Subcutaneous abdominal adipose tissue (tissue), 5 donors: ENCODE results near the gene CCNY.

Experiments used
- H3K27ac ChIP-seq: one replicate; pipeline ENCODE4 v1.7.0; 2013; ENCODE audit warnings: low read depth, mild to moderate bottlenecking, inconsistent platforms, low read length, moderate library complexity
- H3K27me3 ChIP-seq, 5 donors: one replicate each; pipeline ENCODE4 v1.7.0; 2013; ENCODE audit warnings: low read length in 5 of 5, inconsistent platforms in 1 of 5; ENCODE audit not compliant: control insufficient read depth in 5 of 5, insufficient read depth in 4 of 5
- H3K36me3 ChIP-seq, 5 donors: one replicate each; pipeline ENCODE4 v1.7.0; 2013; ENCODE audit warnings: low read length in 5 of 5; ENCODE audit not compliant: control insufficient read depth in 5 of 5, insufficient read depth in 5 of 5
- H3K4me1 ChIP-seq, 5 donors: one replicate each; pipeline ENCODE4 v1.7.0; 2013; ENCODE audit warnings: low read length in 5 of 5, mild to moderate bottlenecking in 3 of 5, moderate library complexity in 1 of 5; ENCODE audit not compliant: control insufficient read depth in 5 of 5, insufficient read depth in 5 of 5
- H3K4me3 ChIP-seq, 5 donors: one replicate each; pipeline ENCODE4 v1.7.0; 2013; ENCODE audit warnings: low read length in 5 of 5, low read depth in 1 of 5
- H3K9ac ChIP-seq, 5 donors: one replicate each; pipeline ENCODE4 v1.7.0; 2013; ENCODE audit warnings: low read length in 5 of 5, mild to moderate bottlenecking in 4 of 5, moderate library complexity in 3 of 5
- H3K9me3 ChIP-seq, 5 donors: one replicate each; pipeline ENCODE4 v1.7.0; 2013; ENCODE audit warnings: low read length in 5 of 5; ENCODE audit not compliant: control insufficient read depth in 5 of 5
- donor health status: healthy.
- donor health status: healthy.
- donor health status: healthy.
- donor health status: healthy.
- donor health status: healthy.

CCNY gene

GRCh38 chr10:35555962-35556930 is 219.9 kb downstream of the CCNY start:
- H3K9ac ChIP-seq, result no peak overlapping the region

GRCh38 chr10:35558276-35558675 is 222.0 kb downstream of the CCNY start:
- H3K36me3 ChIP-seq, result peaks cover 5 to 31% (median 24%) of the 10 kb centered on the region in 5 donors
- H3K4me1 ChIP-seq, result peaks cover 0 to 2% (median 0%) of the 10 kb centered on the region in 5 donors
- no peak overlapping the region for H3K9ac ChIP-seq
- H3K9me3 ChIP-seq, result no peaks in the 10 kb centered on the region
- no peak overlapping the region for H3K4me3 ChIP-seq
- H3K27ac ChIP-seq, result no peak overlapping the region
- no peaks in the 10 kb centered on the region for H3K27me3 ChIP-seq

More at GRCh38 chr10:35555962-35556930, 219.9 kb downstream of the CCNY start:
- Histone ChIP-seq H3K9me3 (no peaks in the 10 kb centered on the region), H3K4me1 (no peaks in the 10 kb centered on the region), H3K27ac (no peak overlapping the region), H3K27me3 (no peaks in the 10 kb centered on the region), H3K36me3 (peaks cover 6 to 35% (median 27%) of the 10 kb centered on the region in 5 donors), H3K4me3 (no peak overlapping the region)

DNA sequence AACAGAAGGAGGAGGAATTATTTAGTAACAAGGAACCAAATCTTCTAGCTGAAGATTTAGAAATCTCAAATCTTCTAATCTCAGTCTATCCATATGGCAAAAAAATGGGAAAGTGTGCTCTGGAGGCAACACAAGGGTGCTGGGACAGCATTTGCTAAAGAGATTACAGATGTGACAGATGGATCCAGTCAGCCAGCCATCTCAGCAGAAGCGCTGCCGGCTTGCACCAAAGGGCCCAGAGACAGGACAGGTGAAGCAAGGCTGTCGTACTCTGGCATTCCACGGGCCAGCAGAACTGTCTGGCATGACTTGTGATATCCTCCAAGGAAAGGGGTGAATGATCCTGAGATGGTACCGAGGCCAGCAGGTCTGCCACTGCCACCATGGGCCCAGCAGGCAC is 223.1 kb downstream of the CCNY start:
- Histone ChIP-seq H3K9me3 (no peaks in the 10 kb centered on the region), H3K9ac (no peak overlapping the region), H3K27ac (no peak overlapping the region), H3K4me1 (peaks cover 3 to 9% (median 5%) of the 10 kb centered on the region in 5 donors), H3K36me3 (peaks cover under 1 to 20% (median 16%) of the 10 kb centered on the region in 5 donors), H3K27me3 (no peaks in the 10 kb centered on the region), H3K4me3 (no peak overlapping the region)

GRCh38 chr10:35561715-35562114 is 225.4 kb downstream of the CCNY start:
- no peak overlapping the region for H3K27ac ChIP-seq
- H3K4me3 ChIP-seq, result no peak overlapping the region
- no peak overlapping the region for H3K9ac ChIP-seq
- no peaks in the 10 kb centered on the region for H3K27me3 ChIP-seq
- peaks cover 0 to 24% (median 18%) of the 10 kb centered on the region in 5 donors for H3K36me3 ChIP-seq
- H3K9me3 ChIP-seq, result no peaks in the 10 kb centered on the region
- peaks cover 10 to 26% (median 16%) of the 10 kb centered on the region in 5 donors for H3K4me1 ChIP-seq

GRCh38 chr10:35562427-35562826 is 226.1 kb downstream of the CCNY start:
- H3K27me3 ChIP-seq, result no peaks in the 10 kb centered on the region
- no peak overlapping the region for H3K27ac ChIP-seq
- H3K9ac ChIP-seq, result no peak overlapping the region
- peaks cover 10 to 26% (median 16%) of the 10 kb centered on the region in 5 donors for H3K4me1 ChIP-seq
- no peaks in the 10 kb centered on the region for H3K9me3 ChIP-seq
- no peak overlapping the region for H3K4me3 ChIP-seq
- peaks cover 0 to 30% (median 22%) of the 10 kb centered on the region in 5 donors for H3K36me3 ChIP-seq

GRCh38 chr10:35563261-35563891 is 227.1 kb downstream of the CCNY start:
- H3K9ac ChIP-seq, result no peak overlapping the region
- no peak overlapping the region for H3K27ac ChIP-seq
- peaks cover 0 to 35% (median 31%) of the 10 kb centered on the region in 5 donors for H3K36me3 ChIP-seq
- no peaks in the 10 kb centered on the region for H3K9me3 ChIP-seq
- H3K4me3 ChIP-seq, result no peak overlapping the region
- H3K27me3 ChIP-seq, result no peaks in the 10 kb centered on the region
- H3K4me1 ChIP-seq, result peaks cover 10 to 26% (median 16%) of the 10 kb centered on the region in 5 donors

- no peaks in the 10 kb centered on the region for H3K9me3 ChIP-seq
- peak overlapping the region; percentile 37 for H3K27ac ChIP-seq
- H3K9ac ChIP-seq, result no peak overlapping the region
- H3K27me3 ChIP-seq, result no peaks in the 10 kb centered on the region
- peaks cover 10 to 32% (median 21%) of the 10 kb centered on the region in 5 donors for H3K4me1 ChIP-seq
- no peak overlapping the region for H3K4me3 ChIP-seq
- H3K36me3 ChIP-seq, result peaks cover 0 to 45% (median 38%) of the 10 kb centered on the region in 5 donors
Measured at GRCh38 chr10:35564341-35564968, 228.1 kb downstream of the CCNY start.

DNA sequence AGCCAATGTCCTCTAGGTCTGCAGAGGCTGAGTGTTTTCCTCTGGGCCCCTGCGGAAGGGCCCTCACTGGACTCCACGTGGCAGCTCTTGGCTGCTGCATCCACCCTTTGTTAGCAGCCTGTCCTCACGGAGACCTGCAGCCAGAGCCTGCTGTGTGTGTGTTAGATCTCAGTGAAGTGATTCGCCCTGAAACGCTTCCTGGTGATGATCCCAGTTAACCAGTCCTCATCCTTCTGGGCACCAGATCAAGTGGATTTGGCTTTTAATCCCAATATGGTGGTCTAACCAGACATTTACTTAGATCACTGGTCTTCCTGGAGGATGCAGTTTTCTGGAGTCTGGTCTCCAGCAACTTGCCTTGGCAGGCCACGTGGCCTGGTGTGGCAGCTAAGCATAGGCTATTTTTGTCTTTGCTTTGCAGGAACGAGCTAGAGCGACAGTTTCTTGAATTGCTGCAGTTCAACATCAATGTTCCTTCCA is 229.3 kb downstream of the CCNY start:
- H3K4me1 ChIP-seq, result peaks cover 10 to 37% (median 26%) of the 10 kb centered on the region in 5 donors
- H3K36me3 ChIP-seq, result peaks cover 0 to 42% (median 35%) of the 10 kb centered on the region in 5 donors
- peak overlapping the region in 1 of 5 donors; percentile 49 for H3K9ac ChIP-seq
- no peaks in the 10 kb centered on the region for H3K9me3 ChIP-seq
- H3K4me3 ChIP-seq, result no peak overlapping the region
- H3K27ac ChIP-seq, result no peak overlapping the region
- H3K27me3 ChIP-seq, result no peaks in the 10 kb centered on the region

DNA sequence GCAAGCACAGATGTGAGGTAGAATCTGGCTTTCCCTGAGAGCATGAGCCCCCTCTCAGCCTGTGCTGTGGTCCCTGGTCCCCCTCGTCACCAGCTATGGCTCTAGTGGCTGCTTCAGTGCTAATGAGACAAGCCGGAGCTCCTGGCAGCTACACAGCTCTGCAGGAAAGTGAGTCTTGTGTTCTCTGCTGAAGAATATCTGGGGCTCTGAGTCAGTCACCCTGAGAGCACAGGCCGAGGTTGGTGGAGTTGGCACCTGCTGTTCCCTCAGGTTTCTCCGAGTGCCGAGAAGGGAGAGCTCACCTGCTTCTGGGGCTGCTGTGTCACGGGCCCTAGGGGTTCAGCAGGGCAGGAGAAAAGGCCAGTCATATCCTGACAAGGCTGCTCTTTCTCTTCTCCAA is 231.6 kb downstream of the CCNY start:
- Histone ChIP-seq H3K9ac (no peak overlapping the region), H3K4me1 (peaks cover 10 to 37% (median 26%) of the 10 kb centered on the region in 5 donors), H3K9me3 (no peaks in the 10 kb centered on the region), H3K27me3 (no peaks in the 10 kb centered on the region), H3K4me3 (no peak overlapping the region), H3K36me3 (peaks cover 0 to 45% (median 36%) of the 10 kb centered on the region in 5 donors), H3K27ac (no peak overlapping the region)
